ENCODE data around the gene ALCAM.

- TF ChIP-seq CTCF (IDR thresholded peaks at IDR 0.05): no peak
- TF ChIP-seq POLR2A (IDR thresholded peaks at IDR 0.05): no peak
Measured at GRCh38 chr3:105606016-105606415, 239.3 kb downstream of the ALCAM start.

Data from uterus (tissue), 2 donors.